IMR-90 (cell line): Measurements from ENCODE around the gene CCDC102B. TPM values are rescaled to one million over a fixed set of nuclear protein-coding genes. Genes with fewer than 3 reads are reported as not detected.
A peak's percentile ranks its signal among the peaks of the same experiment; 100 is the strongest.

Experiments
- ATAC-seq: fragments of 200-7000 bp; cut with Tn5 transposase; 2 replicates; pipeline ENCODE4 v1.9.1; 2020; ENCODE audit warnings: low read depth, mild to moderate bottlenecking, moderate library complexity
- BruUV-seq: library from RNA; stranded (reverse); fragments of 400-500 nt; replicated peaks from 2 replicates; lab custom pipeline; 2021; lab: Mats Ljungman, UMichigan
- CTCF ChIA-PET: fragments of 300-600 bp; formaldehyde crosslinking; extraction: SDS; loops from one replicate; lab custom pipeline; 2021; ENCODE audit warnings: antibody characterized with exemption; lab: Yijun Ruan, JAX
- POLR2A ChIA-PET: fragments of 300-600 bp; sonication (Branson Sonifier 250); formaldehyde crosslinking; loops from one replicate; lab custom pipeline; 2022; ENCODE audit warnings: antibody characterized with exemption; ENCODE audit not compliant: unreplicated experiment; lab: Charles Lee
- DNase-seq: peaks from one replicate; pipeline ENCODE4 v3.0.0; 2013
- H2AFZ ChIP-seq: replicated peaks from 2 replicates; pipeline ENCODE3; 2013; ENCODE audit warnings: low read length, mild to moderate bottlenecking; ENCODE audit not compliant: poor library complexity
- H2AK5ac ChIP-seq: 2 replicates; pipeline ENCODE4 v1.6.1; 2013; ENCODE audit warnings: low read depth, low read length, inconsistent platforms
- H2AK9ac ChIP-seq: replicated peaks from 2 replicates; pipeline ENCODE3; 2013; ENCODE audit warnings: mild to moderate bottlenecking, low read depth, low read length, moderate library complexity; ENCODE audit not compliant: poor library complexity
- H2BK120ac ChIP-seq: 2 replicates; pipeline ENCODE4 v1.6.1; 2013; ENCODE audit warnings: low read depth, low read length, inconsistent platforms
- H2BK15ac ChIP-seq: 3 replicates; pipeline ENCODE4 v1.6.1; 2013; ENCODE audit warnings: low read depth, low read length, inconsistent platforms
- H2BK20ac ChIP-seq: 2 replicates; pipeline ENCODE4 v1.6.1; 2013; ENCODE audit warnings: low read depth, mild to moderate bottlenecking, inconsistent platforms, low read length, moderate library complexity
- H2BK5ac ChIP-seq: 2 replicates; pipeline ENCODE4 v1.6.1; 2013; ENCODE audit warnings: mild to moderate bottlenecking, low read depth, low read length, inconsistent platforms; ENCODE audit not compliant: poor library complexity, severe bottlenecking
- H3K14ac ChIP-seq: replicated peaks from 2 replicates; pipeline ENCODE4 v1.6.1; 2013; ENCODE audit warnings: low read depth, low read length, inconsistent platforms
- H3K18ac ChIP-seq: 2 replicates; pipeline ENCODE4 v1.6.1; 2013; ENCODE audit warnings: low read depth, low read length, control low read depth
- H3K23ac ChIP-seq: 2 replicates; pipeline ENCODE4 v1.6.1; 2013; ENCODE audit warnings: low read depth, low read length, inconsistent platforms
- H3K27ac ChIP-seq: 2 replicates; pipeline ENCODE4 v1.5.1; 2013; ENCODE audit warnings: mild to moderate bottlenecking, control low read depth, low read length; ENCODE audit not compliant: insufficient read depth
- H3K27me3 ChIP-seq: 2 replicates; pipeline ENCODE4 v1.6.1; 2013; ENCODE audit warnings: low read length; ENCODE audit not compliant: control insufficient read depth, insufficient read depth
- H3K36me3 ChIP-seq: 2 replicates; pipeline ENCODE4 v1.6.1; 2013; ENCODE audit warnings: low read length, mixed read lengths; ENCODE audit not compliant: control insufficient read depth, insufficient read depth
- H3K4ac ChIP-seq: 2 replicates; pipeline ENCODE4 v1.6.1; 2013; ENCODE audit warnings: low read depth, low read length, inconsistent platforms
- H3K4me1 ChIP-seq: 2 replicates; pipeline ENCODE4 v1.6.1; 2013; ENCODE audit warnings: low read length, mixed read lengths; ENCODE audit not compliant: control insufficient read depth, insufficient read depth
- H3K4me2 ChIP-seq: 2 replicates; pipeline ENCODE4 v1.6.1; 2013; ENCODE audit warnings: low read depth, mild to moderate bottlenecking, control low read depth, low read length, moderate library complexity
- H3K4me3 ChIP-seq: 2 replicates; pipeline ENCODE4 v1.5.1; 2013; ENCODE audit warnings: low read depth, mild to moderate bottlenecking, control low read depth, low read length, moderate library complexity; ENCODE audit not compliant: insufficient read depth
- H3K56ac ChIP-seq: 2 replicates; pipeline ENCODE4 v1.6.1; 2013; ENCODE audit warnings: low read length, inconsistent platforms; ENCODE audit not compliant: insufficient read depth; ENCODE audit errors: extremely low read depth
- H3K79me1 ChIP-seq, 2 experiments: 2 replicates each; pipeline ENCODE4 v1.6.1; 2013; ENCODE audit warnings: low read length in 2 of 2, inconsistent platforms in 1 of 2, low read depth in 1 of 2
- H3K9ac ChIP-seq: 2 replicates; pipeline ENCODE4 v1.6.1; 2013; ENCODE audit warnings: low read depth, low read length, control low read depth
- H3K9me1 ChIP-seq: 2 replicates; pipeline ENCODE4 v1.6.1; 2013; ENCODE audit warnings: low read length, inconsistent platforms; ENCODE audit not compliant: insufficient read depth
- H3K9me3 ChIP-seq: 2 replicates; pipeline ENCODE4 v1.6.1; 2013; ENCODE audit warnings: low read length; ENCODE audit not compliant: control insufficient read depth, insufficient read depth
- H4K20me1 ChIP-seq: 2 replicates; pipeline ENCODE4 v1.6.1; 2013; ENCODE audit warnings: low read length, inconsistent platforms; ENCODE audit not compliant: insufficient read depth
- H4K5ac ChIP-seq: 2 replicates; pipeline ENCODE4 v1.6.1; 2013; ENCODE audit warnings: mild to moderate bottlenecking, low read depth, low read length, control low read depth
- H4K8ac ChIP-seq, 2 experiments: 2 replicates each; pipeline ENCODE4 v1.6.1; 2013; ENCODE audit warnings: low read depth in 2 of 2, low read length in 2 of 2, control low read depth in 1 of 2, inconsistent platforms in 1 of 2
- H4K91ac ChIP-seq: 2 replicates; pipeline ENCODE4 v1.6.1; 2013; ENCODE audit warnings: low read depth, low read length, inconsistent platforms; ENCODE audit not compliant: insufficient read depth
- MAFK ChIP-seq: IDR thresholded peaks from 2 replicates; pipeline ENCODE4 v1.6.1; 2012; ENCODE audit warnings: low read depth, low read length, improper control_type of control experiment
- POLR2A ChIP-seq: IDR thresholded peaks from 2 replicates; pipeline ENCODE4 v1.6.1; 2012; ENCODE audit warnings: mild to moderate bottlenecking, low read depth, low read length
- WGBS, 2 experiments: methylation state at CpG; one replicate each; pipeline versions ENCODE4 v1.1.5 to v1.1.7; 2013; ENCODE audit warnings: missing lambda C conversion rate in 2 of 2; ENCODE audit not compliant: insufficient read length in 1 of 2; ENCODE audit errors: extremely low coverage in 2 of 2; 5-methylcytosine and 5-hydroxymethylcytosine counted together
- dilution Hi-C: fragments of 300-500 bp; cut with HindIII; formaldehyde crosslinking; loops from one replicate; pipeline ENCODE4 v1.14.3; 2018; ENCODE audit warnings: low sequenced_read_pairs; ENCODE audit not compliant: unreplicated experiment
- in situ Hi-C: fragments of 300-500 bp; cut with MboI; formaldehyde crosslinking; loops from 3 replicates; pipeline ENCODE4 v1.14.3; 2019; ENCODE audit warnings: low sequenced_read_pairs, inconsistent platforms, mixed read lengths
- intact Hi-C: fragments of 100-400 bp; cut with micrococcal nuclease; formaldehyde crosslinking; loops from 2 replicates; pipeline ENCODE4 v1.10.0; 2022
- polyA plus RNA-seq, 3 experiments: library from polyadenylated mRNA; depleted of rRNA; stranded (reverse); fragments of >200 nt; gene quantifications; 2 replicates each; pipeline ENCODE4 v1.2.3, GENCODE V29; 2012; ENCODE audit warnings: low replicate concordance in 1 of 3
- total RNA-seq: library from RNA; depleted of rRNA; stranded (reverse); fragments of >200 nt; gene quantifications from 2 replicates; pipeline ENCODE4 v1.2.3, GENCODE V29; 2012

Gene CCDC102B
- total and polyA plus RNA-seq, 2 of the 4 experiments (the other 2 are of a cell fraction), result 0.54 to 1.4 TPM

DNA sequence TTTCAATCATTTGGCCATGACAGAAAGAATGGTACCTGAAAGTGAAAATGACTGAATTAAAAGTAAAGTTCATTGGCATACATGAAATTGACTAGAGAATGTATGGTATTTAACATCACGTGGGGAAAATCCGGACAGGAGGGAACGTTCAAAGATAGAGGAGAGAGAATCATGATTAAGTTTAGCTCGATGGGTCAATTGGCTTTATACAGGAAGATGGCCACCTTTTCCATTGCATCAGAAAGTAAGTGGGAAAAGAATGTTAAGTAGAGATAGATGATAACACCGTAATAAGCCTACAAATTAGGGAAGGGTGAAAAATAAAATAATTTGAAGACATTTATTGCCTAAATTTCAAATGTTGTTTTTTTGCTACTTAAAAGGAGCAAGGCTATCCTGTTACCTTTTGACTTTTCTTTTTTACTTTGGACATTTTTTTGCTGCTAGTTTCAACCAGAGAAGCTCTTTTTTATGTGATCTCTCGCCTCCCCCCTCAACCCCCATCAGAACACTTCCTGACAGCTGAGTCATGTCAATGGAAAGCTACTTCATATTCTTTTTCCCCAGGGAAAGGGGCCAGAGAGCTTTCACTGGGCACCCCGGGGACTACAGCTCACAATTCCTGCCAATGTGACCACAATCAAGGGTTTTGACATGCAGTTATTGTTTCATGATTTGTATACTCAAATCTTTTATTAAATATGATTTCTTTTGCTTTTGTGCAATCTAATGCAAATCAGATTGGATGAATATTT lies 767 bp upstream of the CCDC102B start:
- peak overlapping the region; percentile 67; the same call in 1 of the 2 replicates for H3K27ac ChIP-seq
- peak overlapping the region; percentile 69 for H2BK5ac ChIP-seq
- H3K18ac ChIP-seq, result peak overlapping the region; percentile 49
- H3K27me3 ChIP-seq, result no peaks in the 10 kb centered on the region
- H4K5ac ChIP-seq, result peak overlapping the region; percentile 67; the same call in 1 of the 2 replicates
- H3K9me1 ChIP-seq, result peaks cover 4% of the 10 kb centered on the region; the same call in 1 of the 2 replicates
- H3K56ac ChIP-seq, result 0 out of 2 replicates have a peak overlapping the region, but pooled peaks have one; percentile 32
- peak overlapping the region; percentile 74 to 81 for H4K8ac ChIP-seq
- ChIA-PET POLR2A (no interaction called here), CTCF (interaction anchor here (0.7 to 1.0 kb wide), 3 partner anchors 20 to 51 kb away, joined by 3 read pairs; no protein-coding TSS in a partner anchor)
- no peak overlapping the region for H2AFZ ChIP-seq
- peak overlapping the region; percentile 15 for H2AK9ac ChIP-seq
- H3K36me3 ChIP-seq, result no peaks in the 10 kb centered on the region
- DNase-seq, result peak; percentile 83
- peak overlapping the region; percentile 90 for H2BK120ac ChIP-seq
- H3K4ac ChIP-seq, result peak overlapping the region; percentile 79; the same call in 1 of the 2 replicates
- BruUV-seq, result no TSS peak
- intact Hi-C loops, result no loop called here
- H3K4me3 ChIP-seq, result no peak overlapping the region
- peak; percentile 33; the same call in 1 of the 2 replicates for ATAC-seq
- TF ChIP-seq POLR2A, result no peak
- TF ChIP-seq MAFK, result no peak
- no peaks in the 10 kb centered on the region for H3K9me3 ChIP-seq
- in situ Hi-C loops, result no loop called here
- H3K4me1 ChIP-seq, result peaks cover 2% of the 10 kb centered on the region; the same call in 1 of the 2 replicates
- peak overlapping the region; percentile 84; the same call in 1 of the 2 replicates for H2AK5ac ChIP-seq
- 11% methylated on average over 1 of the region's 7 CpGs; no CpG with 5 or more reads in 1 of the 2 experiments for WGBS, 2 experiments
- H3K4me2 ChIP-seq, result peak overlapping the region; percentile 66
- H3K9ac ChIP-seq, result no peak overlapping the region
- no peaks in the 10 kb centered on the region for H4K20me1 ChIP-seq
- peak overlapping the region; percentile 73; the same call in 1 of the 2 replicates for H3K14ac ChIP-seq
- dilution Hi-C loops, result no loop called here
- H3K79me1 ChIP-seq, result no peaks in the 10 kb centered on the region; a peak in 1 of 4 replicates
- no peak overlapping the region for H3K23ac ChIP-seq
- H2BK15ac ChIP-seq, result peak overlapping the region; percentile 49; the same call in 1 of the 3 replicates
- H2BK20ac ChIP-seq, result peak overlapping the region; percentile 98
- H4K91ac ChIP-seq, result peak overlapping the region; percentile 35; the same call in 1 of the 2 replicates
